Measurements from ENCODE around the gene MEGF11. TPM values are rescaled to one million over a fixed set of nuclear protein-coding genes. Genes with fewer than 3 reads are reported as not detected.
A peak's percentile ranks its signal among the peaks of the same experiment; 100 is the strongest.

MEGF11 gene
- total and polyA plus RNA-seq, 2 donors (not counting 1 experiment from before 2014, with no cell fraction given), result under 0.01 TPM; not detected in 1

- H3K4me2 ChIP-seq (ENCODE audit: extremely low read depth, insufficient read depth, low read length), result no peak overlapping the region
- no peaks in the 10 kb centered on the region for H3K79me2 ChIP-seq (ENCODE audit: control insufficient read depth, insufficient read depth, low read length)
- no peak overlapping the region for H3K27ac ChIP-seq (ENCODE audit: insufficient read depth, low read length)
- no peaks in the 10 kb centered on the region for H3K27me3 ChIP-seq (ENCODE audit: control insufficient read depth, insufficient read depth, low read length)
- no peak for TF ChIP-seq EZH2 (IDR thresholded peaks at IDR 0.05; ENCODE audit: low read length, missing control alignments)
- no peak for DNase-seq (ENCODE audit: low read depth in 2 of 2)
- no peak overlapping the region for H3K4me3 ChIP-seq (replicated peaks in 1 of 4; ENCODE audit: control extremely low read depth in 1 of 4, insufficient read depth in 1 of 4, low read depth in 3 of 4, low read length in 4 of 4)
- no peaks in the 10 kb centered on the region for H4K20me1 ChIP-seq (ENCODE audit: control insufficient read depth, extremely low read depth, insufficient read depth, low read length)
- no peak overlapping the region for H3K9ac ChIP-seq (ENCODE audit: insufficient read depth, low read length)
- no peaks in the 10 kb centered on the region for H3K36me3 ChIP-seq (ENCODE audit: control insufficient read depth, insufficient read depth, low read length)
- H3K4me1 ChIP-seq (ENCODE audit: control insufficient read depth, extremely low read depth, insufficient read depth, low read length), result peaks cover 3% of the 10 kb centered on the region
- no peaks in the 10 kb centered on the region for H3K9me3 ChIP-seq (ENCODE audit: control insufficient read depth, insufficient read depth, low read depth, low read length)
- no peak overlapping the region for H2AFZ ChIP-seq (ENCODE audit: low read length)
These were observed 307.9 kb downstream of the MEGF11 start for GRCh38 chr15:65945616-65946015.

- no peak overlapping the region for H2AFZ ChIP-seq (ENCODE audit: low read length)
- H3K4me2 ChIP-seq (ENCODE audit: extremely low read depth, insufficient read depth, low read length), result no peak overlapping the region
- H3K27me3 ChIP-seq (ENCODE audit: control insufficient read depth, insufficient read depth, low read length), result no peaks in the 10 kb centered on the region
- no peak overlapping the region for H3K4me3 ChIP-seq (replicated peaks in 1 of 4; ENCODE audit: control extremely low read depth in 1 of 4, insufficient read depth in 1 of 4, low read depth in 3 of 4, low read length in 4 of 4)
- no peaks in the 10 kb centered on the region for H3K9me3 ChIP-seq (ENCODE audit: control insufficient read depth, insufficient read depth, low read depth, low read length)
- H4K20me1 ChIP-seq (ENCODE audit: control insufficient read depth, extremely low read depth, insufficient read depth, low read length), result no peaks in the 10 kb centered on the region
- no peaks in the 10 kb centered on the region for H3K36me3 ChIP-seq (ENCODE audit: control insufficient read depth, insufficient read depth, low read length)
- H3K9ac ChIP-seq (ENCODE audit: insufficient read depth, low read length), result no peak overlapping the region
- no peaks in the 10 kb centered on the region for H3K79me2 ChIP-seq (ENCODE audit: control insufficient read depth, insufficient read depth, low read length)
- peaks cover 10% of the 10 kb centered on the region for H3K4me1 ChIP-seq (ENCODE audit: control insufficient read depth, extremely low read depth, insufficient read depth, low read length)
- H3K27ac ChIP-seq (ENCODE audit: insufficient read depth, low read length), result no peak overlapping the region
- DNase-seq (ENCODE audit: low read depth in 2 of 2), result no peak
- TF ChIP-seq EZH2 (IDR thresholded peaks at IDR 0.05; ENCODE audit: low read length, missing control alignments), result no peak
These were observed 309.1 kb downstream of the MEGF11 start for GRCh38 chr15:65944404-65944803.

GRCh38 chr15:65942436-65942835 lies 311.1 kb downstream of the MEGF11 start:
- Histone ChIP-seq H3K9me3 (ENCODE audit: control insufficient read depth, insufficient read depth, low read depth, low read length) (no peaks in the 10 kb centered on the region), H4K20me1 (ENCODE audit: control insufficient read depth, extremely low read depth, insufficient read depth, low read length) (no peaks in the 10 kb centered on the region), H3K36me3 (ENCODE audit: control insufficient read depth, insufficient read depth, low read length) (no peaks in the 10 kb centered on the region), H2AFZ (ENCODE audit: low read length) (no peak overlapping the region), H3K4me1 (ENCODE audit: control insufficient read depth, extremely low read depth, insufficient read depth, low read length) (peaks cover 10% of the 10 kb centered on the region), H3K79me2 (ENCODE audit: control insufficient read depth, insufficient read depth, low read length) (no peaks in the 10 kb centered on the region), H3K9ac (ENCODE audit: insufficient read depth, low read length) (no peak overlapping the region), H3K27ac (ENCODE audit: insufficient read depth, low read length) (no peak overlapping the region), H3K4me3 (replicated peaks in 1 of 4; ENCODE audit: control extremely low read depth in 1 of 4, insufficient read depth in 1 of 4, low read depth in 3 of 4, low read length in 4 of 4) (no peak overlapping the region), H3K27me3 (ENCODE audit: control insufficient read depth, insufficient read depth, low read length) (no peaks in the 10 kb centered on the region), H3K4me2 (ENCODE audit: extremely low read depth, insufficient read depth, low read length) (no peak overlapping the region)
- no peak for TF ChIP-seq EZH2 (IDR thresholded peaks at IDR 0.05; ENCODE audit: low read length, missing control alignments)
- peak in 1 of 2 donors; percentile 48 for DNase-seq (ENCODE audit: low read depth in 2 of 2)

GRCh38 chr15:65940618-65940909 lies 313.0 kb downstream of the MEGF11 start:
- Histone ChIP-seq H3K79me2 (ENCODE audit: control insufficient read depth, insufficient read depth, low read length) (no peaks in the 10 kb centered on the region), H3K27ac (ENCODE audit: insufficient read depth, low read length) (no peak overlapping the region), H3K9ac (ENCODE audit: insufficient read depth, low read length) (no peak overlapping the region), H3K36me3 (ENCODE audit: control insufficient read depth, insufficient read depth, low read length) (no peaks in the 10 kb centered on the region), H3K27me3 (ENCODE audit: control insufficient read depth, insufficient read depth, low read length) (no peaks in the 10 kb centered on the region), H3K4me2 (ENCODE audit: extremely low read depth, insufficient read depth, low read length) (no peak overlapping the region), H3K9me3 (ENCODE audit: control insufficient read depth, insufficient read depth, low read depth, low read length) (no peaks in the 10 kb centered on the region), H3K4me3 (replicated peaks in 1 of 4; ENCODE audit: control extremely low read depth in 1 of 4, insufficient read depth in 1 of 4, low read depth in 3 of 4, low read length in 4 of 4) (no peak overlapping the region), H4K20me1 (ENCODE audit: control insufficient read depth, extremely low read depth, insufficient read depth, low read length) (no peaks in the 10 kb centered on the region), H2AFZ (ENCODE audit: low read length) (no peak overlapping the region), H3K4me1 (ENCODE audit: control insufficient read depth, extremely low read depth, insufficient read depth, low read length) (peaks cover 10% of the 10 kb centered on the region)
- DNase-seq (ENCODE audit: low read depth in 2 of 2), result peak in 1 of 2 donors; percentile 62
- no peak for TF ChIP-seq EZH2 (IDR thresholded peaks at IDR 0.05; ENCODE audit: low read length, missing control alignments)
- no peak for TF ChIP-seq CTCF (conservative IDR thresholded peaks at IDR 0.05 in 1 of 2, IDR thresholded peaks at IDR 0.05 in 1 of 2; ENCODE audit: low read depth in 1 of 2, low read length in 2 of 2)
